ENCODE measurements around the gene DNAH1.

Gene DNAH1

DNA sequence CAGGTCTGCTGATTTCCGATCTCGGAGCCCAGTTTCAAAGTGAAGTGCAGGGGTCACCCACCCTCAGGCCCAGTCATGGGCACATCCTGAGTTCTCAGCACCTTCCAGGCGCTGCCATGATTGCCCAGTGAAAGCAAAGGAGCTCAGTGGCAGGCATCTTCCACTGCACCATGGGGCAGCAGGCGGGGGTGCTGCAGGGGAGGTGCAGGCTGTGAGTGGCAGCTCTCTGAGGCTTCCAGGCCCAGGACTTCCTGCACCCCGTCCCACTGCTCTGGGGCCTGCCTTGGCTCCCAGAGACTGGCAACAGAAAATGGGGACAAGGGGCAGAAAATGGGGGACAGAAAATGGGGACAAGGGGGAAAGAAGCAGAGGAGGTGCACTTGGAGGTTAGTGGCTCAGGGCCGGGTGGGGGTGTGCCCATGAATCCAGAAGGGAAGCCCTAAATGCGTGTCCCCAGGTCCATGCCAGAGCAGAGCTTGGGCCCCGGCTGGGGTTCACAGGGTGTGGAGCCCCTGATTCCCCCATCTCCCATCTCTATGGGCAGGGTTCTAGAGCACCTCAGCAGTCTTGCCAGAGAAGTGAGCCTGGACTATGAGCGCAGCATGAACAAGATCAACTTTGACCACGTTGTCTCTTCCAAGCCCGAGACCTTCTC is 28.0 kb downstream of the DNAH1 start:
- DNase-seq, result no peak

DNA sequence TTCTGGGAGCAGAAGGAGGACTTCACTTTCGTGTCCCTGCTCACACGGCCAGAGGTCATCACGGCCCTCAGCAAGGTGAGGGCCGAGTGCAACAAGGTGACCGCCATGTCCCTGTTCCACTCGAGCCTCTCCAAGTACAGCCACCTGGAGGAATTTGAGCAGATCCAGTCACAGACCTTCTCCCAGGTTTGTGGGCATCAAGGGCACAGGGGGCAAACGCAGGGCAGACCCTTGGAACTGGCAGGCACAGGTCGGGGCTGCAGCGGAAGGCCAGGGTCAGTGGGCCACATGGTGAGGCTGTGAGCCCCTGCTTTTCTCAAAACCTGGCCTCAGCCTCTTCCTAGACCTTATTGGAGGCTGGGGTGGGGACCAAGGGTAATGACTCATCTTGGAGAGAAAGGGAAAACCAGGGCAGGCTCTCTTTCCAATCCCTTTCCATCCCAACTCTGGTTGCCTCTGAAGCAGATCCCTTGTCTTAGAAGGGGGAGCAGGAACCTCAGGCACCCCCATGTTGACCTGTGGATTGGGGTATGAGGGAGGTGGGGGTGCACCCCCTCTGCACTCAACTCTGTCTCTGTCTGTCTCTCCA is 29.5 kb downstream of the DNAH1 start:
- no peak for DNase-seq

DNA sequence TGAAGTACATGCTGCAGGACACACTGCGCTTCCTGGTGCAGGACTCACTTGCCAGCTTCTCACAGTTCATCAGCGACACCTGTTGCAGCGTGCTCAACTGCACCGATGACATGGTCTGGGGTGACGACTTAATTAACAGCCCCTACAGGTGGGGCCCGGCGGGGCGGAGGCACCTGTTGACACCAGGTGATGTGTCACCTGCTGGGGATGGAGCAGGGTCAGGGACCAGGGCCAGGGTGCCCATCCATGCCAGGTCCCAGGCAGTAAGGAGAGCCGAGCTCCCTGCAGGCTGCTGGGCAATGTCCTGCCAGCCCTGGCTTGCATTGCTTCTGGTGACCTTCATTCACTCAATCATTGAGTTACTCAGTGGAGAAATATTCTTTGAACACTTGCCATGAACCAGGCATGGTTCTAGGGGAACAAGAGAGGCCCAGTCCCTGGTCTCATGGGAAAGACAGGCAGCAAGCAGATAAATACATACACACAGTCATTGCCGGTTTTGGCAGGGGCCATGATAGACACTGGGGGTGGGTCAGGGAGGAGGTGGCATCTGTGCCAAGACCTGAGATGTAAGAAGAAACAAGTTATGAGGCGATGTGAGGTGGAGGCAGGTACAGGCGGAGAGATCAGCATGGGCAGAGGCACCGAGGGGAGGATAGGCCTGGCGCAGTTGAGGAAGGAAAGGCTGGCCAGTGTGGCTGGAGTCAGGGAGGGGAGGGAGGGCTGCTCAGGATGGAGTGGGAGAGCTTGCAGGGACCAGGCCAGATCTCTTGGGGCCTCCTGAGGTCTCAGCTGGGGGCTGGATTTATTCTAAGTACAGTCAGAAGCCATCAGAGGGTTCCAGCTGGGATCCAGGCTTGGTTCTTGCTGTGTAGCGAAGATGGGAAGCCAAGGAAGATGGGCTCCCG is 30.8 kb downstream of the DNAH1 start:
- no peak for DNase-seq

DNA sequence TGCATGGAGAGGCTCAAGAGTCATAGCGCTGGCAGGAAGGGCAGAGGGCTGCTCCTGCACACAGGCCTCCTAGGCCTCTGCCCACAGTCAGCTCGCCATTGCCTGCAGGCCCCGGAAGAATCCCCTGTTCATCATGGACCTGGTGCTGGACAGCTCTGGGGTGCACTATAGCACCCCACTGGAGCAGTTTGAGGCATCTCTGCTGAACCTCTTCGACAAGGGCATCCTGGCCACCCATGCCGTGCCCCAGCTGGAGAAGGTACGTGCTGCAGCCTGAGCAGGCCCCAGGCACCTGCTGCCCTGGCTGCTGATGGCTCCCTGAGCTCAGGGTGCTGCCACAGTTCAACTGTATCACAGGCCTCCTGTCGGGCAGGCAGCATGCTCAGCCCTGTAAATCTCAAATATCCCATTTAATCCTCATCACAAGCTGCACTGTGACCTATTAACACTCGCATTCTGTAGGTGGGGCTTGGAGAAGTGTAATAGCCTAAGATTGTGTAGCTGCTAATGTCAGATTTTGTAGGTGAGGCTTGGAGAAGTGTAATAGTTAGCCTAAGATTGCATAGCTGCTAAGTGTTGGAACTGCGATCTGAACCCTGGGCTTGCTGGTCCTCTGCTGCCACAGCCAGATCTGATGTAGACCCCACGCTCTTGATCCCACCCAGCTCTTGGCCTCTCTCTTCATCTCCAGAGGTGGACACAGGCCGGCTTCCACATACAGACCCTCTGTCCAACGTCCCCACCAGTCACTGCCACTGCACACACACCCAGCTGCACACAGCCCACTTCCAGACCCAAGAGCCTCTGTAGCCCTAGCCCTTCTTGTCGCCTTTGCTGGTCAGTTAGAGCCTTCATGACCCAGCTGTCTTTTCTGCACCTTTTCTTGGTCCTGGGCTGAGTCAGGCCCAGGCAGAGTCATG is 31.9 kb downstream of the DNAH1 start:
- DNase-seq, result no peak

DNA sequence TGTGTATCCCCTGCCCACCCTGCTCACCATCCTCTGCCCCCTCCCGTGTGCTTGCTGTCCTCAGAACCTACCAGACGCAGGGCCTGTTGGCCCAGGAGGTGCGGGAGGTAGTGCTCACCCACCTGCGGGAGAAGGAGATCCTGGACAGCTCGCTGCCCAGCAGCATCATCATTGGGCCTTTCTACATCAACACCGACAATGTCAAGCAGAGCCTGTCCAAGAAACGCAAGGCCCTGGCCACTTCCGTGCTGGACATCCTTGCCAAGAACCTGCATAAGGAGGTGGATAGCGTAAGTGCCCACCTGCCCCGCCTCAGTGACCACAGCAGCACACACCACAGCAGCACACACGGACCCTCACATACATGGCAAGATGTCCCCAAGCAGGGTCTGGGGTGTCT is 33.0 kb downstream of the DNAH1 start:
- DNase-seq, result no peak

DNA sequence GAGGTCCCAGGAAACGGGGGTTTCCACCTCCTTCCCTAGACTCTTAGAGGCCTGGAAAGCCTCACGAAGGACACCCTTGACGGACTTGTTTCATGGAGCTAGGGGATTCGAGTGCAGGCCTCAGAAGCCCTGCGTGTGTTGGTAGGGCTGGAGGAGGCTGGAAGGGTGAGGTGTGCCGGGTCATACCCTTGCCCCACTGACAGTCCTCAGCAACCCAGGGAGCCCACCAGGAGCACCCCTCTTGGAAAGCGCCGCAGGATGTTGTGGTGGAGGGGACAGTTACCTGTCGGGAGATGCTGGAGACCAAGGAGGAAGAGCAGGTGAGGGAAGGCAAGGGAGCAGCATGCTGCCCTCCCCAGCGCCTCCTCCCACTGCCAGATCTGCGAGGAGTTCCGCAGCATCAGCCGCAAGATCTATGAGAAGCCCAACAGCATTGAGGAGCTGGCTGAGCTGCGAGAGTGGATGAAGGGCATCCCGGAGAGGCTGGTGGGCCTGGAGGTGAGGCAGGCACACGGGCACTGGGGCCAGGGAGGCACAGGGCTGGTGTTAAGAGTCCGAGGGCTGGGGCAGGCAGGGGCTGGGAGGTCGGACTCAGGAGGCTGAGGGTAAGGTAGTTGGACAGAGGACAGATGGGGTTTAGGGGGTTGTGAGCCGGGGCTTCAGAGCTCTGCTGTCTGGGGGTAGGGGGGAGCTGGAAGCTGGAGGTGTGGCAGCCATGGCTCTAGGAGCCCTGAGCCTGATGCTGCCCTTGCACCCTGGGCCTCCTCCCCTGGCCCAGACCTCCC is 33.7 kb downstream of the DNAH1 start:
- no peak for DNase-seq

DNA sequence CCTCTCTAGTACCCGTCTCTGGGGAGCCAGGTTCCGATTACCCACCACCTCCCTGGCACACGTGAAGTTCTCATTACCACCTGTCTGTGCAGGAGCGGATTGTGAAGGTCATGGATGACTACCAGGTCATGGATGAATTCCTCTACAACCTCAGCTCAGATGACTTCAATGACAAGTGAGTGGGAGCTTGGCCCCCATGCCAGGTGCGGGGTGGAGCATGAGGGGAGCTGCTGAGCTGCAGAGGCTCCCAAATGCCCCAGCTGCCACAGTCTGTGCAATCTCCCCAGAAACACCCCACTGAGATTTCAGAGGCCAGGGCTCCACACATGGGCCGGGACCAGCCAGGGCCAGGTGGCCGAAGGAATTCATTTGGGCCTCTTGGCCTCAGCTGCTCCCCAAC is 34.3 kb downstream of the DNAH1 start:
- no peak for DNase-seq

DNA sequence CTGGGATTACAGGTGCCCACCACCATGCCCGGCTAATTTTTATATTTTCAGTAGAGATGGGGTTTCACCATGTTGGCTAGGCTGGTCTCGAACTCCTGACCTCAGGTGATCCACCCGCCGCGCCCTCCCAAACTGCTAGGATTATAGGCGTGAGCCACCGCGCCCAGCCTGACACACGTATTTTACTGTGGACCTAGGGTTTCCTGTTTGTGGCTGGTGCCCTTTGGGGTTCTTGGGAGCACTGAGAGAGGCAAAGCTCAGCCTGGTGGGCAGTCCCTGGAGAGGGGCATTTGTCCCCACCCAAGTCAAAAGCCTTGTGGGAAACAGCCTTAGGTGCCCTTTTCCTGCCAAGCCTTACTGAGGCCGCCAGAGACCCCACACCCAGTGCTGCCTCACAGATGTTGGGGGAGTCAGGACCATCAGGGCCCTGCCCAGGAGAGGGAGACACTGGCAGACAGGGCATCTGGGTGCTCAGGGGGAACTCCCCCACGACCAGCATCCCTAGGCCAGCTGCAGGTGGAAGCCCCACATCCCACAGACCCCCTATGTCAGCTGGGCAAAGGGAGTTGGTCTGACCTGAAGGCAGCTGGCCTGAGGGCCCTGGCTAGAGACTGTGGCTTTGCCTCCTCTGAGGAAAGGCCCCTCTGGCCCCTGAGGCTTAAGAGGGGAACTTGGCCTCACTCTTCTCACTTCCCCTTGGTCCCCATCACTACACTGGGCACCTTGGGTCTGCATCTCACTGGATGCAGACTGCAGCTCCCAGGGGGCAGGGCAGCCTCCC is 35.1 kb downstream of the DNAH1 start:
- DNase-seq, result no peak

DNA sequence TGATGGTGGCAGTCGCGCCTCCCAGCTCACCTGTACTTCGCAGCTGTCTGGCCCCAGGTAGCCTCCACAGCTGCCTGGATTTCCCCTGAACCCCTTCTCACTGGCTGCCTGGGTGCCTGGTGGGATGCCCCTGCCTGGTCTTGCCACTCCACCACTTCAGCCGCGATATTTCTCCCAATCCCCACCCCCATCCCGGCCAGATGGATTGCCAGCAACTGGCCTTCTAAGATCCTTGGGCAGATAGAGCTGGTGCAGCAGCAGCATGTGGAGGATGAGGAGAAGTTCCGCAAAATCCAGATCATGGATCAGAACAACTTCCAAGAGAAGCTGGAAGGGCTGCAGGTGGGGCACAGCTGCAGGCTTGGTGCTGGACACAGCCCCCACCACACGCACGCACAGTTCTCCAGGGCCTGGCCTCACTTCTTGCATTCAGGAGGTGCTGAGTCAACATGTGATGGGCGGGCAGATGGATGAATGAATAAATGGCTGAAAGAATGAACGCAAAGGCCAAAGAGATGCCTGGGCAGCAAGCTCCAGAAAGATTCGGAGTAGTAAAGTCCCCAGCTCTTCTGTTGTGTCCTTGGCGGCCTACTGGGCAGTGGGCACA is 35.7 kb downstream of the DNAH1 start:
- no peak for DNase-seq

DNA sequence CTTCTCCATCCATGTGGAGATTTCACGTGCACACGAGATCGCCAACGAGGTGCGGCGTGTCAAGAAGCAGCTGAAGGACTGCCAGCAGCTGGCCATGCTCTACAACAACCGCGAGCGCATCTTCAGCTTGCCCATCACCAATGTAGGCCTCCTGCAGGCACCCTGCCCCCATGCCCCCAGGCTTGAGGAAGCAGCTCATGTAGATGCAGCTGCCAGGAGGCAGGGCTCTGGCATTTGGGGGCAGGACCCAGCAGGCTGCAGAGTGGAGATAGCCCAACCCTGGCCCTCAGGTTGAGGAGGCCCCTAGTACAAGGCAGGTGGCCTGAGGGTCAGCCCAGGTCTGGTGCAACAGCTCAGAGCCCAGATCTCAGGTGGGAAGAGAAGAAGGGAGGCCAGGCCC is 36.4 kb downstream of the DNAH1 start:
- no peak for DNase-seq

DNA sequence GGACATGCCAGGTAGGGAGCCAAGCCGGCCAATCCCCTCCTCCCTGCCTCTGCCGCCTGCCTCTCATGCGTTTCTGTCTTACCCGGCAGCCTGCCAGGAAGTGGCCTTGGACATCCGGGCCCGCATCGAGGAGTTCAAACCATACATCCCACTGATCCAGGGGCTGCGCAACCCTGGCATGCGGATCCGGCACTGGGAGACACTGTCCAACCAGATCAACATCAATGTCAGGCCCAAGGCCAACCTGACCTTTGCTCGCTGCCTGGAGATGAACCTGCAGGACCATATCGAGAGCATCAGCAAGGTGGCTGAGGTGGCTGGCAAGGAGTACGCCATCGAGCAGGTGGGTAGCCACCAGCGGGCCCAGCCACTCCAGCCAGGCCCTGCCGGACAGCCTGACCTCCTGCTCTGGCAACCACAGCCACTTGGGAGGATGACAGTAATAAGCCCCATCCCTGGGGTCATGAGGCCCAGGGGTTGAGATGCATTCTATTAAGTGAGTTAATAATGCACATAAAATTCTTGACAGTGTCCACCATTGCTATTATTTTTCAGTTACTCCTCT is 37.3 kb downstream of the DNAH1 start:
- DNase-seq, result no peak

DNA sequence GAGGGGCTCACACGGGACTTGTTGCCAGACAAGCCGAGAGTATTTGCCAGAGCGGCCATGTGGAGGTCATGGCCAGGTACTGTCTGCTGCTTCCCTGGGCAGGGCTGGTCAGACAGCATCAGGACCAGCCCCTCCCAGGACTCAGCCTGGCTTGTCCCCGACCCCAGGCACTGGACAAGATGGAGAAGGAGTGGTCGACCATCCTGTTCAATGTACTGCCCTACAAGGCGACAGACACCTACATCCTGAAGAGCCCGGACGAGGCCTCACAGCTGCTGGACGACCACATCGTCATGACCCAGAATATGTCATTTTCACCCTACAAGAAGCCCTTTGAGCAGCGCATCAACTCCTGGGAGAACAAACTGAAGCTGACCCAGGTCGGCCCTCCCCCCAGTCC is 38.6 kb downstream of the DNAH1 start:
- DNase-seq, result no peak

DNA sequence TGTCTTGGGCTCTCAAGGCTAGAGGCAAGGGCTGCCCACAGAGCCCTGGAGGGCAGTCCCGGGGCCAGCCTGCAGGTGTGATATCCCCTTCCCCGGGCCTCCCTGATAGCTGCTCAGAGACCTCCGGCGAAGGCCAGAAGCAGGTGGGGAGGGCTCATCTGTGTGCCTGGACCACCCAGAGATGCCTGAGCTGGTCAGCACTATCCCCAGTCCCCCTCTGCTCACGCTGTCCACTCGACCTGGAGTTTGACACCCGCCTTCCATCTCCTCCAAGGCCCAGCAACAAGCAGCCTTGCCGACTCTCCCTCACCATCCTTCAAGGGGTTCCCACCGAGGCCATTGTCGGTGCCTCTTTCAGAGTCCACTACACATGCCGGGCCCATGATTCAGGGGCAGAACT is 39.4 kb downstream of the DNAH1 start:
- DNase-seq, result no peak

DNA sequence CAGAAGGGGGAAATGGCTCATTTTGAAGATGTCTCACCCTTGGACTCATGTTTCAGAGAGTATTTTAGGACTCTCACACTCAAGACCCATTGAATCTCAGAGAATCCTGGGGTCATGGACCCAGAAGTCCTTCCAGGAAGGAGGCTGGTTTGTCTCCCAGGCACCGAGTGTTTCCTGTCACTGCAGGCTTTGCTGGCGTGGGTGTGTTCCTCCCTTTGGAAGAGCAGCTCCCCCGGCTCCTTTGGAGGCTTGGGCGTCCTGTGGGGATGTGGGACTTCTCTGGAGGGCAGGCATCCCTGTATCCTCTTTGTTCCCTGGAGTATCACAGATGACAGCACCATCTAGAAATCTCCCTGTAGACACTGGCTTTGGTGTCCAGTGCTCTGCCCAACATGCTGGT is 40.0 kb downstream of the DNAH1 start:
- no peak for DNase-seq

DNA sequence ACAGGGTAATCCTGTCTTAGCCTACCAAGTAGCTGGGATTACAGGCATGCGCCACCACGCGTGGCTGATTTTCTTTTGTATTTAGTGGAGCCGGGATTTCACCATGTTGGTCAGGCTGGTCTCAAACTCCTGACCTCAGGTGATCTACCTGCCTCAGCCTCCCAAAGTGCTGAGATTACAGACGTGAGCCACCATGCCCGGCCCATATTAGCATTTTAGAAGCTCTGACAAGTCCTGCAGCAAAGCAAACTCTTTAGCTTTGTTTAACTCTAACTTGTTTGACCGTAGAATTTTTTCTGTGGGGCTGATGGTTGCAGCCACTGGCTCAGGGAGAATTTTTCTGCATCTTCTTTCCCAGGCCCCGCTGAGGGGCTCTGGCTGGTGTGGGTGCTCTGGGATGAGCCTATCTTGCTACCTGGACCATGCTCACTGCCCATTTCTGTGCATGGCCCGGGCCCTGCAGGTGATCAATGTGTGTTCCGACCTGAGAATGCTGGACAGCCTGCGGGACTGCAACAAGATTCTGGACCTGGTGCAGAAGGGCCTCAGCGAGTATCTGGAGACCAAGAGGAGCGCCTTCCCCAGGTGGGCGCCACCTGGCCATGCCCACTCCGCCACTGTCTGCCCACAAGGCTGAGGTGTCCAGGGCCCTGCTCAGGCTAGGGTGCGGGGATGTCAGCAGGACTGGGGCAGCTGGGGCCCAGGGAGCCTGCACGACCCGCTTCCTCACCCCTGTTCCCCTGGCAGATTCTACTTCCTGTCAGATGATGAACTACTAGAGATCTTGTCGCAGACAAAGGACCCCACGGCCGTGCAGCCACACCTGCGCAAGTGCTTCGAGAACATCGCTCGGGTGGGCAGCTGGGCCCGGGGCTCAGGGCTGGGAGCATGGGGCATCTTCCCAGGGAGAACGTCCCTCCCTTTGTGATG is 41.3 kb downstream of the DNAH1 start:
- no peak for DNase-seq

DNA sequence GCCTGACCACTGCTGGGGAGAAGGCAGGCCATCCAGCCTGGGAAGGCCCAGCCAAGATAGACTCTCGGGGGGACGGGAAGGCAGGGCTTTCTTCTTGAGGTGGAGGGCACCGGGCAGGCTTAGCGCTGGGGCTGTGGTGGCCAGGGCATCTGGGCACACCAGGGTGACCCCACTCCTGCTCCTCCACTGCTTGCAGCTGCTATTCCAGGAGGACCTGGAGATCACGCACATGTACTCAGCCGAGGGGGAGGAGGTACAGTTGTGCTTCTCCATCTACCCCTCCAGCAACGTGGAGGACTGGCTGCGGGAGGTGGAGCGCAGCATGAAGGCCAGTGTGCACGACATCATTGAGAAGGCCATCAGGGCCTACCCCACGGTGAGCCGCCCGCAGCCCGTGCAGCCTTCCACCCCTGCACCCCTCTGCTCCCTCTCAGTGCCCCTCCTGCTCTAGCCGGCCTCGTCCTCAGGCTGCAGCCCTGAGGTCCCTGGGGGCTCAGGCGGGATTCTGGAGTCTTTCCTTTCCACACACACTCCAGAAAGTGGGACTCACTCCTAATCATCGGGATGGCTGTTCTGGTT is 42.3 kb downstream of the DNAH1 start:
- DNase-seq, result no peak

DNA sequence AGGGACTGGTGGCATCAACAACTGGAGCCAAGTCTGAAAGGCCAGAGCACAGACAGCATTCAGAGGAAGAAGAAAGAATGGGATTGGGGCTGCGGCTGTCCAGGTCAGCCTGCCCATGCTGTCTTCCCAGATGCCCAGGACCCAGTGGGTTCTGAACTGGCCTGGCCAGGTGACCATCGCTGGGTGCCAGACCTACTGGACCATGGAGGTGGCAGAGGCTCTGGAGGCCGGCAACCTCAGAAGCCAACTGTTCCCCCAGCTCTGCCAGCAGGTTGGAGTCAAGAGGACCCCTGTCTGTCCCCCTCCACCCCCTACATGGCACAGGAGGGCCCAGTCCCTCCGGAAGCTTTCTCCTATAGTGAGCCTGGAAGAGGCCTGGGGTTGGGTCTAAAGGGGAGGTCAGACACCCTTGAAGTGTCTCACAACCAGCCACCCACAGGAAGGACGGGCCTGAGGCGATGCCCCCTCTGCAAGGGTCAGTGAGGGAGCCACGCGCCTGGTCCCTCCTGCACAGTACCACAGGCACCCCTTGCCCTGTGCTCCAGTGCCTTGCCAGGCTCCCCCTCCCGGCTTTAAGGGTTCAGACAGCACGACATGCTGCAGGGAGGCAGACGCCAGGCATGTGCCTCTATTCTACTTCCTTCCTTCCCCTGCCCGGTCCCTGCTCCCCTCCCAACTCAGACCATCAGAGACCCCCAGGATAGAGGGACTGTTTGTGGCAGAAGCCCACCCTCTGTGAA is 43.2 kb downstream of the DNAH1 start:
- DNase-seq, result no peak

DNA sequence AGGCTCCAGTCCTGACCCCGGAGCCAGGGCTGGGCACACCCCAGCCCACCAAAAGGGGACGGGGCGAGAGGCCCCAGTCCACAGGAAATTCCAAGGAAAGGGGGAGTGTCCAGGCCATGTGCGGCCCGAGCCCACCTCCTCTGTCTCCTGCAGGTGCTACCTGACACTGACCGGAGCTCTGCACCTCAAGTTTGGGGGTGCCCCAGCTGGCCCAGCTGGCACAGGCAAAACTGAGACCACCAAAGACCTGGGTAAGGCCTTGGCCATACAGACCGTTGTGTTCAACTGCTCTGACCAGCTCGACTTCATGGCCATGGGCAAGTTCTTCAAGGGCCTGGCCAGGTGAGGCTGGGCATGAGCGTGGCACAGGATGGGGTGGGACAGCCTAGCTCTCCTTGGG is 44.9 kb downstream of the DNAH1 start:
- no peak for DNase-seq
